ENCODE data around the gene PAM. TPM values are rescaled to one million over a fixed set of nuclear protein-coding genes. Genes with fewer than 3 reads are reported as not detected.

PAM gene
- total and polyA plus RNA-seq, 2 of the 13 experiments (the other 11 are each of a cell fraction or from before 2014, with no cell fraction given): 20.2 to 79.1 TPM

GRCh38 chr5:102755686-102756371 lies 724 bp downstream of the PAM start (continued):
- no peak for TF ChIP-seq ZBTB34 (CRISPR knock-in tag; IDR thresholded peaks at IDR 0.05)
- TF ChIP-seq RCOR2 (CRISPR knock-in tag; IDR thresholded peaks at IDR 0.05): no peak
- no peak; the same call in 1 of the 2 replicates for TF ChIP-seq ZNF710 (CRISPR knock-in tag; IDR thresholded peaks at IDR 0.05; ENCODE audit: borderline replicate concordance)
- TF ChIP-seq KDM2A (CRISPR knock-in tag; IDR thresholded peaks at IDR 0.05; ENCODE audit: borderline replicate concordance, low read depth): peak; percentile 29; the same call in 1 of the 2 replicates
- no peak for TF ChIP-seq MXD4 (CRISPR knock-in tag; IDR thresholded peaks at IDR 0.05)
- TF ChIP-seq ZNF530 (CRISPR knock-in tag; IDR thresholded peaks at IDR 0.05; ENCODE audit: low read depth): no peak
- no peak for TF ChIP-seq ZNF407 (CRISPR knock-in tag; IDR thresholded peaks at IDR 0.05; ENCODE audit: not compliant biosample characterization)
- no peak for TF ChIP-seq ZNF274 (CRISPR knock-in tag; IDR thresholded peaks at IDR 0.05)
- TF ChIP-seq GMEB1 (CRISPR knock-in tag; IDR thresholded peaks at IDR 0.05; ENCODE audit: borderline replicate concordance): no peak; the same call in 1 of the 2 replicates
- peak in 1 of 2 experiments; percentile 21; a peak in 2 of 4 replicates for TF ChIP-seq HMGXB4 (CRISPR knock-in tag; IDR thresholded peaks at IDR 0.05; ENCODE audit: borderline replicate concordance in 1 of 2, low read depth in 1 of 2)
- no peak for TF ChIP-seq ZNF20 (CRISPR knock-in tag; IDR thresholded peaks at IDR 0.05)
- TF ChIP-seq JUN (CRISPR knock-in tag; IDR thresholded peaks at IDR 0.05): peak; percentile 84; the same call in 1 of the 2 replicates
